Measurements from ENCODE around the gene MAPT.

Gene MAPT

GRCh38 chr17:45863857-45864654 is 30.3 kb upstream of the MAPT start:
- no peak for DNase-seq

DNA sequence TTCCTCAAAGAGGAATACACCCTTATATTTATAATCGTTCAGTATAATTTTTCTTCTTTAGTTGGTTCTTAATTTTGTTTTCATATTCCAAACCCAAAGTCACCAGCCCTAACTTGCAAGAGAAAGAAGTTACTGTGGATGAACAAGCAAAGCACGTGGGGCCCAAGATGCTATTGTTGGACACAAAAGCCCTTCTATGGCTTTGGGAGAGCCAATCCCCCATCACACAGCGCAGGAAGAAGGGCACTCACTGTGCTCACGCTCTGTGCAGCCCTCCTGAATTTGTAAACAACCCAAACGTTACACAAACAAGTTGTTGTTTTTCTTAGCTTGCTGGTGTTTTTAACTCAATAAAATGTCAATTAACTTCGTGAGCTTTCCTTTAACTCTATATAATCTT is 27.2 kb upstream of the MAPT start:
- no peak for DNase-seq

- no peak for DNase-seq
Measured at GRCh38 chr17:45867702-45868101, 26.7 kb upstream of the MAPT start.

DNA sequence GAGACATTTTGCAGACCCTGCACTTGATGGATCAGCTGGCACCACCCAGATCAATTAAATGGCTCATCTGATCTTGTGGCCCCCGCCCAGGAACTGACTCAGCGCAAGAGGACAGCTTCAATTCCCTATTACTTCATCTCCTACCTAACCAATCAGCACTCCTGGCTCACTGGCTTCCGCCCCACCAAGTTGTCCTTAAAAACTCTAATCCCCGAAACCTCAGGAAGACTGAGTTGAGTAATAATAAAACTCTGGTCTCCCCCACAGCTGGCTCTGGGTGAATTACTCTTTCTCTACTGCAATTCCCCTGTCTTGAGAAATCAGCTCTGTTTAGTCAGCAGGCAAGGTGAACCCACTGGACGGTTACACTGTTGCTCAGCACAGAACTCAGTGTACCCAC is 26.1 kb upstream of the MAPT start:
- no peak for DNase-seq

GRCh38 chr17:45869676-45870341 is 24.5 kb upstream of the MAPT start:
- DNase-seq, result no peak

DNA sequence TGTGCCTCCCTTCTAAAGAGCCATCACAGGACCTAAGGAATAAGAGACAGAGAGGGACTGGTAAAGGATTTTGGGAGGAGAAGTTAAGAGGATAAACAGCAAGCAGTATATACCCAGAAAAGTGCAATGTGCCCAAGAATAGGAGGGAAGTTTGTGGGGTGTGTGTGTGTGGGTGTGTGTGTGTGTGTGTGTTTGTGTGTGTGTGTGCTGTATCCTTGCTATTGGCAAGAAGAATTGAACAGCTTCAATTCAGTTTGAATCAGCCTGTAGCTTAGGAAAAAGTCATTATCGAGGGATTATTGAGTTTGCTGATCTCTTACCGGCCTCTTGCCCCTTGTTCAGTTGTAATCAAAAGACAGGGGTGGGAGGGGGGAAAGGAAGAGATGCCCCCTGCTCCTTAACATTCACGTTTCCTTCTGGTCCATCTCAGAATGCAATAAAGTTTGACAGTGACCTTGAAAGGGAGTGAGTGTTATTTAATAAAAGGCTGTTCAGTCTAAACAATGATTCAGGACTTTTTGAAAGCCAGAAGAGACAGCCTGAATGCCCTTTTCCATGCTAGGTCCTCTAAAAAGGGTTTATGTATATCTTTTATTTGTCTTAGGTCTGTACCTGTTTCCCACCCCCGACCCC is 23.9 kb upstream of the MAPT start:
- DNase-seq, result no peak

DNA sequence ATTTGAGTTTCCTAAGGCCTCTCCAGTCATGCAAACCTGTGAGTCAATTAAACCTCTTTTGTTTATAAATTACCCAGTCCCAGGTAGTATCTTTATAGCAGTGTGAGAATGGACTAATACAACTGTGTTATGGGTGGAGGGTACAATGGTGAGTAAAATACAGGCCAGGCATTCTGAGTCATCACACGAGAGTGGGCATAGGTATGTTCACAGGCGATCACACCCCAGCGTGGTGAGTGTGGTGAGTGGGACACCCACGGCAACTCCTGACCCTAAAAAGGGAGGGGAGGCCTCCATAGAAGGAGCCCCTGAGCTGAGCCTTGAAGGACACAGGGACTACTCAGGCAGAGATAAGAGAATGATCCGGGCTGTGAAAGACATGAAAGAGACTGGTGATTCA is 22.6 kb upstream of the MAPT start:
- no peak for DNase-seq

DNA sequence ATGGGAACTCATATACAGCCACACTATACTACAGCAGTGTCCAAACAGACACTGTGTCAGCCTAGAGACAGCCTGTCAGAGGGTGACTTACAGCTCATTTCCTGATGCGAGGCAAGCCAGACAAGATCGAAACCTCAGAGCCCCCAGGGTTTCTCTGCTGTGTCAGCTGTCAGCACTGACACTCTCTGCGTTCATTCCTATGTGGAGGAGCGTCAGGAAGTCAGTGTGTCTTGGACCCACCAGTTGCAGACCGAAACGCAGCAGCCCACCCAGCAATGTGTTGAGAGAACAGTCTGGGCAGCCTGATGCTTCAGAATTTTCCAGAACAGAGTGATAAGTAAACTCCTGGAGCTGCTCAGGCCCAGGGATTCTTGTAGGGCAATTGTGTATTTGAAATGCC is 20.6 kb upstream of the MAPT start:
- no peak for DNase-seq

GRCh38 chr17:45874151-45874550 is 20.2 kb upstream of the MAPT start:
- DNase-seq, result no peak

DNA sequence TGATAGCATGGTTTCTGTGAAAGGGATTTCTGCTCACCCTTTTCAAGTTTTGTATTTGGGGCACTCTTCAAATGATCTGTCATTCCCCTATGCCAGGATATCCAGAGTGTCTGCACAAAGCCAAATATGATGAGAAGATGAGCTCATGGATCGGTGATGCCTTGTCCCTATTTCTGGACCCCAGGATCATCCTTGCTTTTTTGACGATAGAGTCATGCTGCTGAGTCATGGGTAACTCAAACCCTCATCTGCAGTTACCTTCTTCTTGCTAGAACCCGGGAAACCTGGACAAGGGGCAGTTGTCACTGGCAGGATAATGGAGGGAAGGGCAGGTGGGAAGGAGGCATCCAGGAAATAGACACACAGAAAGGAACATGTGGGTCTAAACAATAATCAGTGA is 17.8 kb upstream of the MAPT start:
- no peak for DNase-seq

DNA sequence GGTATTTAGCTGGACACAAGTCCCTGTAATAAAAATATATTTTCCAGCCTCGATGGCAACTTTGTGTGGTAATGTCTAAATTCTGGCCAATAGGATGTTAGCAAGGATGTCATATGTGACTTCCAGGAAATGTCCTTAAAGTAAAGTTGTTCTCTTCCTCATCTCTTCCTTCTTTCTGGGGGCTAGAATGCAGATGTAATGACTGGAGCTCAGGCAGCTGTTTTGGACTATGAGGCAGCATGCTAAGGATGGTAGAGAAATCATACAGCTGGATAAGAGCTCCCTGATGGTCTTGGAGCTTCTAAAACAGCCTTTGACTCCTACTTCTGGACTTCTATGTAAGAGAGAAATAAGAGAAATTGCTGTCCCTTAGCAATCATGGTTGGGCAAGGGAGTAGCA is 16.9 kb upstream of the MAPT start:
- DNase-seq, result no peak

- DNase-seq, result peak; percentile 50
Measured at GRCh38 chr17:45883063-45883462, 11.3 kb upstream of the MAPT start.

DNA sequence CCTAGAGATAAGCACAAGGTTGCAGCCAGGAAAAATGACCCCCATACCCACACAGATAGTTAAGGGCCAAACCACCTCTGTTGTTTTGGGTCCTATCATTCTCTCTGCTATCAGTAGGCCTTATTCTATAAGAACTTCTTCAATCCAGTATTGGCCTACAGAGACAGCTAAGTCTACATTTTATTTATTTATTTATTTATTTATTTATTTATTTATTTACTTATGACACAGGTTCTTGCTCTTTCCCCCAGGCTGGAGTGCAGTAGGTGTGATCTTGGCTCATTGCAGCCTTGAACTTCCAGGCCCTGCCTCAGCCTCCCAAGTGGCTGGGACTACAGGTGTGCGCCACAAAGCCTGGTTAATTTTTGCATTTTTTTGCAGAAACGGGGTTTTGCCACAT is 7.5 kb upstream of the MAPT start:
- DNase-seq, result no peak

DNA sequence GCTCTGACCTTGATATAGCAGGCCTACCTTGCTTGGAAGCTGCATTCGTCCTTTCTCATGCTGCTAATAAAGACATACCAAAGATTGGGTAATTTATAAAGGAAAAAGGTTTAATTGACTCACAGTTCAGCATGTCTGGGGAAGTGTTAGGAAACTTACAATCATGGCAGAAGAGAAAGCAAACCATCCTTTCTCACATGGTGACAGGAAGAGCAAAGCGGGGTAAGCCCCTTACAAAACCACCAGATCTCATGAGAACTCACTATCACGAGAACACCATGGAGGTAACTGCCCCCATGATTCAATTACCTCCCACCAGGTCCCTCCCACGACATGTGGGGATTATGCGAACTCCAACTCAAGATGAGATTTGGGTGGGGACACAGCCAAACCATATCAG is 6.0 kb upstream of the MAPT start:
- no peak for DNase-seq

DNA sequence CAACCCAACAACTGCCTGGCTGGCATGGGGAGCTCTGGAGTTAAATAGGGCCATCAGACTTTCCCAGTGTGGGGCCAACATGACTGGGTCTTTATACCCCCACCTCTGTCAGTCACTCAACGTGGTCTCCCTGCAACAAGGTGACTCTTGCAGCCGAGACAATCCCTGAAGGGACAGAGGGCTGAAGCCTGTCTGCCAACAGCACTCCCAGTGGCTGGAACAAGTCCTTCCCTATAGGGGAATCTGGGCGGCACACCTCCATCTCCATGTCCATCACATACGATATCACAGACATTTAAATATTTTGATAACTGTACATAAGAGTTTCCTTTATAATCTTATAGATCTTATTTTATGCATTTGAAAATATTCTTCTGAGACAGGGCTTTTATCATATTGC is 4.8 kb upstream of the MAPT start:
- DNase-seq, result no peak

DNA sequence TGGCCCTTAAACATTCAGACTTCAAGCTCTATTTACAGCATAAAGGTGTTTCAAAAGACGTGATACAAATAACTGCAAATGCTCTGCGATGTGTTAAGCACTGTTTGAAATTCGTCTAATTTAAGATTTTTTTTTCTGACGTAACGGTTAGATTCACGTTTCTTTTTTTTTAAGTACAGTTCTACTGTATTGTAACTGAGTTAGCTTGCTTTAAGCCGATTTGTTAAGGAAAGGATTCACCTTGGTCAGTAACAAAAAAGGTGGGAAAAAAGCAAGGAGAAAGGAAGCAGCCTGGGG is 681 bp upstream of the MAPT start:
- DNase-seq, result peak; percentile 29

DNA sequence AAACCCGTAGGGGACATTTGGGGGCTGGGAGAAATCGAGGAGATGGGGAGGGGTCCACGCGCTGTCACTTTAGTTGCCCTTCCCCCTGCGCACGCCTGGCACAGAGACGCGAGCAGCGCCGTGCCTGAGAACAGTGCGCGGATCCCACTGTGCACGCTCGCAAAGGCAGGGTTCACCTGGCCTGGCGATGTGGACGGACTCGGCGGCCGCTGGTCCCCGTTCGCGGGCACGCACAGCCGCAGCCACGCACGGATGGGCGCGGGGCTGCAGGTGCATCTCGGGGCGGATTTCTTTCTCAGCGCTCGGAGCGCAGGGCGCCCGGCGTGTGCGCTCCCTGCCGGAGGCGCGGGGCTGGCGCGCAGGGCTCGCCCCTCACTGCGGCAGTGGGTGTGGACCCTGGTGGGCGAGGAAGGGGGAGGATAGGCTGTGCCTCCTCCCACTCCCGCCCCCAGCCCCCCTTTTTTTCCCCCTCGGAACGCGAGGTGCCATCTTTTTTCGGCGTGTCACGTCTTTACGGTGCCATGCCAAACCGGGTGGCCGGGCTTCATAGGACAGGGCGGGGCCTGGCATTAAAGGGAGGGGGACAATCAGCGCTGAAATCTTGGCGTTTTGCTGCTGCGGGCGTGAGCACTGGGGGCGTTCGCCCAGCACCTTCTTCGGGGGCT is 1.1 kb downstream of the MAPT start:
- DNase-seq, result peak; percentile 88

DNA sequence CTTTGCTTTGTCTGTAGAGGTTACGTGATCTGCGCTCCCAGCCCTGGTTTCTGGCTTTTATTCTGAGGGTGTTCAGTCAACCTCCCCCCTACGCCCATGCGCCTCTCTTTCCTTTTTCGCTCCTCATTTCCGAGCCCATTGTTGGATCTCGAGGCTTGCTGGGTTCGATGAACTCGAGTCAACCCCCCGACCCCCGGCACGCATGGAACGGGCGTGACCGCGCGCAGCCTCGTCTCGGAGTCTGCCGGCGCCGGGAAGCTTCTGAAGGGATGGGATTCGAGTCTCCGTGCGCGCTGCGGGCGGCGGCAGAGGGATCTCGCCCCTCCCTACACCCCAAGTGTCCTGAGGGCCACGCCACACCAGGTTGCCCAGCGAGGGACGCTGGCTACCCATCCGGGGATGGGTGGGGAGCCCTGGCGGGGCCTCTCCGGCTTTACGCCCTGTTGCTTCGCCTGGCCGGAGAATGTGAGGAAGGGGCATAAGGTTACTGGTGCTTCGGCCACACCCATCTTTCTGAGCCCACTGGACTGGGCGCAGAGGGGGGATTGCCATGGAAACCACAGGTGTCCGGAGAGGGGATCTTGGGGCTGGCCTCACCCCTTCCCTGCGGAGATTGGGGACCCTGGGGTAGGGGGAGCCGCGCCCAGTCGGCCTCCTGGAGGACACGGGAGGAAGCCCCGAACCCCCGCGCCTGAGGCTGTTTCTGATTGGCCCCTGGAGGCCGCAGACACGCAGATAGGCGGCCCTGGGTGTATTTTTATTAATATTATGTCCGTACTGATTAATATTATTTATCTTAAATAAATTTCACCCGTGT is 1.8 kb downstream of the MAPT start:
- no peak for DNase-seq

GRCh38 chr17:45896803-45897693 is 2.7 kb downstream of the MAPT start:
- no peak for DNase-seq

DNA sequence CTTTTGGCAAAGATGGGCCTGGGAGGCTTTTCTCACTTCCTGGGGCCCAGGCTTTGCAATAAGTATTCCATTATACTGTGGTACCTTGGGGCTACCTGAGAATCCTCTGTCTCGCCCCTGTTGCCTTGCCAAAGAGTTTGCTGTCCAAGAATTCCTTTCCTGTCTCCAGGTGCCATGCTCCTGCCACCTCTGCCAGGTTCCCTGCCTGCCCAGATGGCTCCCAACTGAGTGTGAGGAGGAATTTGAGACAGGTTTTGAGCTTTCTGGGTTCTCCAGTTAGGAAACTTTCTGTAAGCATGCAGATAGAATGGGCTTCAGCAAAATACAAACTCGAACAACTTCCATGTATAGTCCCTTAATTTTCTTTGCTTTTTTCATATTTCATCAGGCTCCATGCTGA is 5.8 kb downstream of the MAPT start:
- DNase-seq, result no peak

DNA sequence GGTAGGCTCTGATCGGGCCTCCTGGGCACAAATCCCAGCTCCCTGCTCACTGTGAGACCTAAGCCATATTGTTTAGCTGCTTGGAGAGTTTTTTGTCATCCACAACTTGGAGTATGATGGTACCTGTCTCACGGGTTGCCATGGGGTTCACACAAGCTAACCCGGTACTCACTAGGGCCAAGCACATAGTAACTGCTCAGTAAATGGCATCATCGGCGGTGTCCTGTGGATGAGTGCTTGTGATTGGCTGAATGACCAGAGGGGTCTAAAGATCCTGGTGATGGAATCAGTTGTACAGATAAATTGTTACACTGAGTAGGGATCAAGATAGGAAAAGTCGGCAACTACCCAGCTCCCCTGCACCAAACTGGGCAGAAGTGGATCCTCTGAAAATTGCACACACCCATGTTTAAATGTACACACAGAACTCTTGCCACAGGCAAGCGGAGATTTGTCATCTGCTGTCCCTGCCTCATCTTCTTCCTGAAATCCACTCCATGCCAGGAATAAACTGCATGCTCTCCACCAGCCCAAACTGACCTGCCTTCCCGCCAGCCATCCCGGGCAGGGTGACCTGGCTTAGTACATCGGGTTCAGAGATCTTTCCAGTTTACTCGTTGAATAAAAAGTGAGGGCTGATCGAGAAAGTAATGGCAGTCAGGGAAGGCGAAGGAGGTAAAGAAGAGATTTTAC is 6.5 kb downstream of the MAPT start:
- DNase-seq, result no peak

All from NCI-H1694 treated with DMSO at 0.1 percent for 48 hours (cell line).